ENCODE measurements around the gene SSC5D.

DNA sequence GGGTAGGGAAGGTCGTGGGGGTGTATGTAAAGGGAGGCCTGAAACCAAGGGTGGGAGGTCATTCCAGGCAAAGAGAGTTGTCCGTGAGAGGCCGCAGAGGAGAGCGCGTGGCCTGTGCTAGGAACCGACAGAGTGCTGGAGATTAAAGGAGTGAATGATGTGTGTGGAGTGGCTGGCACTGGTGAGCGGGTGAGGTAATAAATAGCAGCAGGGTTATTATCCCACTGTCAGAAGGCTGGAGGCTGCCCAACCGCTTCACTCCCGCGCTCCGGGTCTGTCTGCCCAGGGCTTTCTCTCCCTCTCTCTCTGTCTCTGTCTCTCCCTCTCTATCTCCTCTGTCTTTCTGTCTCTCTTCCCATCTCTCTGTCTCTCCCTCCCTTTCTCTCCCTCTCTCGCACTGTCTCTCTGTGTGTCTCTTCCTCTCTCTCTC, 75.0 kb downstream of the SSC5D start:
- TF ChIP-seq, protein P1, sequence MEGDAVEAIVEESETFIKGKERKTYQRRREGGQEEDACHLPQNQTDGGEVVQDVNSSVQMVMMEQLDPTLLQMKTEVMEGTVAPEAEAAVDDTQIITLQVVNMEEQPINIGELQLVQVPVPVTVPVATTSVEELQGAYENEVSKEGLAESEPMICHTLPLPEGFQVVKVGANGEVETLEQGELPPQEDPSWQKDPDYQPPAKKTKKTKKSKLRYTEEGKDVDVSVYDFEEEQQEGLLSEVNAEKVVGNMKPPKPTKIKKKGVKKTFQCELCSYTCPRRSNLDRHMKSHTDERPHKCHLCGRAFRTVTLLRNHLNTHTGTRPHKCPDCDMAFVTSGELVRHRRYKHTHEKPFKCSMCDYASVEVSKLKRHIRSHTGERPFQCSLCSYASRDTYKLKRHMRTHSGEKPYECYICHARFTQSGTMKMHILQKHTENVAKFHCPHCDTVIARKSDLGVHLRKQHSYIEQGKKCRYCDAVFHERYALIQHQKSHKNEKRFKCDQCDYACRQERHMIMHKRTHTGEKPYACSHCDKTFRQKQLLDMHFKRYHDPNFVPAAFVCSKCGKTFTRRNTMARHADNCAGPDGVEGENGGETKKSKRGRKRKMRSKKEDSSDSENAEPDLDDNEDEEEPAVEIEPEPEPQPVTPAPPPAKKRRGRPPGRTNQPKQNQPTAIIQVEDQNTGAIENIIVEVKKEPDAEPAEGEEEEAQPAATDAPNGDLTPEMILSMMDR (IDR thresholded peaks at IDR 0.05) = no peak
- no peak for TF ChIP-seq POLR2A (IDR thresholded peaks at IDR 0.05)
